Measurements from ENCODE around the gene GABRB2.

GRCh38 chr5:161295721-161296250, 250.7 kb downstream of the GABRB2 start:
- TF ChIP-seq, protein P1, sequence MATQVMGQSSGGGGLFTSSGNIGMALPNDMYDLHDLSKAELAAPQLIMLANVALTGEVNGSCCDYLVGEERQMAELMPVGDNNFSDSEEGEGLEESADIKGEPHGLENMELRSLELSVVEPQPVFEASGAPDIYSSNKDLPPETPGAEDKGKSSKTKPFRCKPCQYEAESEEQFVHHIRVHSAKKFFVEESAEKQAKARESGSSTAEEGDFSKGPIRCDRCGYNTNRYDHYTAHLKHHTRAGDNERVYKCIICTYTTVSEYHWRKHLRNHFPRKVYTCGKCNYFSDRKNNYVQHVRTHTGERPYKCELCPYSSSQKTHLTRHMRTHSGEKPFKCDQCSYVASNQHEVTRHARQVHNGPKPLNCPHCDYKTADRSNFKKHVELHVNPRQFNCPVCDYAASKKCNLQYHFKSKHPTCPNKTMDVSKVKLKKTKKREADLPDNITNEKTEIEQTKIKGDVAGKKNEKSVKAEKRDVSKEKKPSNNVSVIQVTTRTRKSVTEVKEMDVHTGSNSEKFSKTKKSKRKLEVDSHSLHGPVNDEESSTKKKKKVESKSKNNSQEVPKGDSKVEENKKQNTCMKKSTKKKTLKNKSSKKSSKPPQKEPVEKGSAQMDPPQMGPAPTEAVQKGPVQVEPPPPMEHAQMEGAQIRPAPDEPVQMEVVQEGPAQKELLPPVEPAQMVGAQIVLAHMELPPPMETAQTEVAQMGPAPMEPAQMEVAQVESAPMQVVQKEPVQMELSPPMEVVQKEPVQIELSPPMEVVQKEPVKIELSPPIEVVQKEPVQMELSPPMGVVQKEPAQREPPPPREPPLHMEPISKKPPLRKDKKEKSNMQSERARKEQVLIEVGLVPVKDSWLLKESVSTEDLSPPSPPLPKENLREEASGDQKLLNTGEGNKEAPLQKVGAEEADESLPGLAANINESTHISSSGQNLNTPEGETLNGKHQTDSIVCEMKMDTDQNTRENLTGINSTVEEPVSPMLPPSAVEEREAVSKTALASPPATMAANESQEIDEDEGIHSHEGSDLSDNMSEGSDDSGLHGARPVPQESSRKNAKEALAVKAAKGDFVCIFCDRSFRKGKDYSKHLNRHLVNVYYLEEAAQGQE (IDR thresholded peaks at IDR 0.05; ENCODE audit: insufficient replicate concordance, low read depth), result no peak
- TF ChIP-seq, protein P2, sequence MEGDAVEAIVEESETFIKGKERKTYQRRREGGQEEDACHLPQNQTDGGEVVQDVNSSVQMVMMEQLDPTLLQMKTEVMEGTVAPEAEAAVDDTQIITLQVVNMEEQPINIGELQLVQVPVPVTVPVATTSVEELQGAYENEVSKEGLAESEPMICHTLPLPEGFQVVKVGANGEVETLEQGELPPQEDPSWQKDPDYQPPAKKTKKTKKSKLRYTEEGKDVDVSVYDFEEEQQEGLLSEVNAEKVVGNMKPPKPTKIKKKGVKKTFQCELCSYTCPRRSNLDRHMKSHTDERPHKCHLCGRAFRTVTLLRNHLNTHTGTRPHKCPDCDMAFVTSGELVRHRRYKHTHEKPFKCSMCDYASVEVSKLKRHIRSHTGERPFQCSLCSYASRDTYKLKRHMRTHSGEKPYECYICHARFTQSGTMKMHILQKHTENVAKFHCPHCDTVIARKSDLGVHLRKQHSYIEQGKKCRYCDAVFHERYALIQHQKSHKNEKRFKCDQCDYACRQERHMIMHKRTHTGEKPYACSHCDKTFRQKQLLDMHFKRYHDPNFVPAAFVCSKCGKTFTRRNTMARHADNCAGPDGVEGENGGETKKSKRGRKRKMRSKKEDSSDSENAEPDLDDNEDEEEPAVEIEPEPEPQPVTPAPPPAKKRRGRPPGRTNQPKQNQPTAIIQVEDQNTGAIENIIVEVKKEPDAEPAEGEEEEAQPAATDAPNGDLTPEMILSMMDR (IDR thresholded peaks at IDR 0.05; ENCODE audit: insufficient read depth, low read length), result no peak
- no peak for TF ChIP-seq GABPA (IDR thresholded peaks at IDR 0.05; ENCODE audit: low read depth)
- TF ChIP-seq POLR2AphosphoS5 (IDR thresholded peaks at IDR 0.05; ENCODE audit: low read depth), result no peak
- TF ChIP-seq SPI1 (IDR thresholded peaks at IDR 0.05; ENCODE audit: borderline replicate concordance, low read depth), result no peak
